ENCODE results near the gene ACIN1.
"Not testable (repeated sequence)": the region's sequence is repeated elsewhere in the genome, so short reads cannot be mapped to it uniquely, and the experiment has no call there.

ACIN1 gene

GRCh38 chr14:23124337-23124954, 29.5 kb upstream of the ACIN1 start:
- DNase-seq (ENCODE audit: low spot score), result no peak

- DNase-seq (ENCODE audit: low spot score), result no peak
These were observed 28.5 kb upstream of the ACIN1 start for GRCh38 chr14:23123419-23123818.

- no peak for DNase-seq (ENCODE audit: low spot score)
These were observed 27.1 kb upstream of the ACIN1 start for GRCh38 chr14:23122086-23122485.

GRCh38 chr14:23121361-23121771, 26.4 kb upstream of the ACIN1 start:
- DNase-seq (ENCODE audit: low spot score), result no peak

DNA sequence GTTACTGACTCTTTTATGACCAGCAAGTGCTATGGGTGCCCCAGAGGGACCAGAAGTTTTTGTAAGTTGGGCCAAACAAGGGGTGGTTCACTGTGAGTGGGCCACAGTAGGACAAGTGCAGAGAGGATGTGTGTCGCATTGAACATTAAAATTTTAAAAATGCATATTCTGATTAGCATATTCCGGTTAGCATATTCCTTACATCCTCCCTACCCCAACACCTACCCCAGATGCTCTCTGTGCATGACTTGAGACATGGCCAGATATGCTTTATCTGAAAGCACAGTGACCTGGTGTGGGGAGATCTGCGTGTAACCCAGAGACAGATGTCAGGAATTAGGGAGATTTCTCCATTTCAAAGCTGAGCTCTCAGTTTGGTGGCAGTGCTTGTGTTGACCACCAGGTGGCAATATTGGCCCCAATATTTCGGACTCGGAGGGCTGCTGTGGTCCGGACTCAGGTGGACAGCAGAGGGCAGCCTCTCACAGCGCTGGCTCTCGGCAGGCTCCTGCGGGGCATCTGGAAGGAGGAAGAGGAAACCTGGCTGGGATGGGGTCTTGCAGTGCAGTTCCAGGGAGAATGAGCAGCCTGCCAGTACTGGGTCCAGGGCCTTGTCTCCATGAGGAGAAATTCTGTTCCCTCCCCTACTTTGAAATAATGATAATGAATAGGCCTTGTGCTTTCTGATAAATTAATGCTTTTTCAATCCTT, 25.8 kb upstream of the ACIN1 start:
- peak; percentile 95 for DNase-seq (ENCODE audit: low spot score)

- DNase-seq (ENCODE audit: low spot score), result no peak
These were observed 24.7 kb upstream of the ACIN1 start for GRCh38 chr14:23119363-23120327.

DNA sequence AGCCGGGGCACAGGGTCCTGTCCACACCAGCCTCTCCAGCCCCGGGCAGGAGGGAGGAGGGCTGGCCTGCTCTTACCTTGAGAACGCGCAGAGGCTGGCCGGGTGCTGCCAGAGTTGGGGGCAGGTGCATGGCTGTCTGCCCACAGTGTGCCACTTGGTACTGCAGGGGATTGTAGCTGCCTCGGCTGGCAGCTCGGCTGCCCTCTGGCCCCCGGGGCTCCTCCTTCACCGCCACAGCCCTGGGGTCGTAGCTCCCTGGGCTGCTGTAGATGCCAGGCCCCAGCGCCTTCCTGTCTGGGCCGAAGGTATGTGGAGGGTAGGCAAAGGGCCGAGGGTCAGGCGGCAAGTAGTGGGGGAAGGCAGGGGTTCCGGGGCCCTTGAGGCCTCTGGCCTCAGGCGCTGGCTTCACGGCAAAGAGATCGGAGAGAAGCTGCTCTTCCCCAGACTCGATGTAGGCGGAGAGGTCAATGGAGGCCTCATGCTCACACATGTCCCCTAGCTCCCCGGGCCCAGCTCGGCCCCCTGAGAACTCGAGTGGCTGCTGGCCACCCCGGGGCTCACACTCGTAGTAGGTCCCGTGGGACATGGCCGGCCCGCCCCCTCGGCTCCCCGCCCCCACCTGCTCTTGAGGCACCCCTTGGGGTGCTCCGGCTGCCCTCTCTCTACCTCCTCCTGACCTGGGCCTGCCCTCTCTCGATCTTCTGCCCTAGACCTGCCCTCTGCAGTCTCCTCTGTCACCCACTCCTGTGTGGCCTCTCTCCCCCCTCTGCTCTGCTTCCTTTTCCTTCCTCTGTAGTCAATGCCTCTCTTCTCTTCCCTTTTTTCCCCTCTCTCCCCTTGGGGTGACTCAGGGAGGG, 23.8 kb upstream of the ACIN1 start, which contains the start of gene CEBPE:
Gene CEBPE (minus strand): TSS at position 750 of the 857 bp plus-strand sequence. CDS start 164 bp downstream, at position 586.
- DNase-seq (ENCODE audit: low spot score), result no peak

- DNase-seq (ENCODE audit: low spot score), result no peak
These were observed 22.6 kb upstream of the ACIN1 start for GRCh38 chr14:23117371-23118020.

GRCh38 chr14:23115918-23116317, 21.0 kb upstream of the ACIN1 start:
- no peak for DNase-seq (ENCODE audit: low spot score)

DNA sequence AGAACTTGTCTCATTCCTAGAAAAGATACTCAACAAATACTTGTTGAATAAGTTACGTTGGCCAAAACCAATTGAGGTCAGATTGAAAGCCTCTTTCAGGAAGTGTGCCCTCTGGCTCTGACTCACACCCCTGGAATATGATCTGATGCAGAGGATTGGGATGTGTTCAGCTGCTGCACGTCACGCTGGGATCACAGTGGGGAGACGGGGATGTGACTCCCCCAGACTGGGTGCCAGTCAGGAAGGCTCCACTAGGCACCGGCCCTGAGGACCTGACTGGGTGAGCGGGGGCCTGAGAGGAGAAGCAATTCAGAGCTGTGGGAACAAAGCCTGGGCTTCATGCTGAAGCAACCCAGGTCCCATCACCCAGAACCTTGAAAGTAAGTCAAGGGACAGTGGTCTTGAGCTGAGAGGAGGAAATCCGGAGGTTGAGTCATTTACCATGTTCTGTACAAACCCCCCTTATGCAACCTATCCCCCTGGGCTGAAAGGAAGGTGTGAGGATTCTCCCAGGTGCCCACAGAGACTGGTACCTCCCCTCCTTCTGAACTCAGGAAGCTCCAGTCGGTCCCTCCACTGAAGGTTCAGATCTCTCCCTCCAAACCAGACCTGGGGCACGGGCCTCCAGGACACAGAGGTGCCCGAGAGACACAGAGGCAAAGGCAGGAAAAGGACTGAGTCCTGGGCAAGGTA, 20.2 kb upstream of the ACIN1 start:
- DNase-seq (ENCODE audit: low spot score), result no peak

DNA sequence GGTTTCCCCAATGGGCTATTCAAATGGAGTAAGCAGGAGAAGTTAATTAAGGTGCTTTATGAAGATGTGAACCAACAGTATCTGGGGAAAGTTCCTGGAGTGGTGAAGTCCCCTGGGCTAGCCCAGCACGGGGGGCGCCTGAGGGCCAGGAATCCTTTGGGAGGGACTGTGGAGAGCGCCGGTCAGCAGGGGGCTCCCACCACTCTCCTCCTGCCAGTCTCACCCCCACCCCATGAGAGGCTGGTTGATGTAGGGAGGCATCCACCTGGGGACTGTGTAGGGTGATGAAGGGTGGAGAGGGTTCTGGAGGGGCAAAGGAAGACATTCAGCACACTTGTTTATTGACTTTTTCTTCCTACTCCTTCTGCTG, 19.7 kb upstream of the ACIN1 start:
- DNase-seq (ENCODE audit: low spot score), result no peak

DNA sequence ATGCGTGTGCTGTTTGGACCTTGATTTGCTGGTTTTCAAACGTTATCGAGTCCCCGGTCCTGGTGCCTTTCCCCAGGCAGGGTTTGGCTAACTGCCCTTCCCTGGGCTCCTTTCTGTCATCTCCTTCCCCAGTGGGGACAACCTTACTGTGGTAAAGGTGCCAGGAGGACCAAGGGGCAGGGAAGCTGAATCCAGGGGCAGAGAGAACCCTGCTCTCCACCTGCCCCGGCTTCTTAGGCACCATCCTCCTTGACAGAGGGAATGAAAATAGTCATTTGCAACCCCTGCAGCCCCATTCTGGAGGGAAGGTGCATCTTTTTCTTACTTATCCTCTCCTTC, 19.2 kb upstream of the ACIN1 start:
- no peak for DNase-seq (ENCODE audit: low spot score)

DNA sequence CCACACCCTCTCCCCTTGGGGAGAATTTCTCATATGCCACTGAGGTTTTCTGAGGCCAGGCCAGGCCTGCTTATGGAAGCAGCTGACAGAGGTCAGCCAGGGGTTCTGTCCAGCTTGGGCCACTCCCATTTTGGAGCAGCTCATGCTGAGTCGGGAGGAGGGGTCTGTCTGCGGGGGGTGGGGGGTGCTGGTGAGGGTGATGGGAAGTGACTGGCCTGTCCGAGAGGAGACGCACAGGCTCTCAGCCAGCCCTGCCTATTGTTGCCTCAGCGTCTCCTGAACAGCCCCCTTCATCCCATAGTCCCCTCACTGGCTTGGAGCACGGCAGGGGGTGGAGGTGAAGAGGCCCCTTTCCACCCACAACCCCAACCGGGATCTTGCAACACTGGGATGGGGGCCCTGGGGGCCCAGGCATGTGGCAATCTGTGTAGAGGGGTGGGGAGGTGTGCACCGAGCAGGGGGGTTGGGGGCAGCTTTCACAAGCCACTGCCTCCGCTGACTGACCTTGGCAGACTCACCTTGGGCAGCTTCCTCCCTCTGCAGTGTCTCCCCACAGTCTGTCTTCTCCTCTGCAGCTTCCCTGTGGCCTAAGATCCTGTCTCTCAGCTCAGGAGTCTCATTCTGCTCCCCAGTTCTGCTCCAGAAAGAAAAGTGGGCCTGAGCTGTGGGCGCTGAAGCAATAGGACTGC, 18.6 kb upstream of the ACIN1 start:
- no peak for DNase-seq (ENCODE audit: low spot score)

- no peak for DNase-seq (ENCODE audit: low spot score)
These were observed 17.6 kb upstream of the ACIN1 start for GRCh38 chr14:23112359-23113178.

- no peak for DNase-seq (ENCODE audit: low spot score)
These were observed 15.8 kb upstream of the ACIN1 start for GRCh38 chr14:23110579-23111365.

DNA sequence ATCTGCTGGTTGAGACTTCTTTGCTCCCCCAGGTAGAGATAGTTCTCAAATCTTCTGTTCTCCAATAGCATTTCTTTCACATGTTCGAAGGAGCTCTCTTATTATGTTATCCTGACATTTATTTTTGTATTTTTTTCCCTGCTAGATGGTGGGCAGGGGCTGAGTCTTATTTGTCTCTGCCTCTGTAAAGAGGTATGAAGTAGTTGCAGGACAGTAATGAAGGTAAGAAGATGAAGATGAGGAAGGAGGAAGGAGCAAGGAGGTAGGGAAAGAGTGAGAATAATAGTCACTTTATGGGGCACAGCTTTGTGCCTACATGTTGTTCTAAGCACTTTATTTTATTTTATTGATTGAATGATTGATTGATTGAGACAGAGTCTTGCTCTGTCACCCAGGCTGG, 14.8 kb upstream of the ACIN1 start:
- no peak for DNase-seq (ENCODE audit: low spot score)

DNA sequence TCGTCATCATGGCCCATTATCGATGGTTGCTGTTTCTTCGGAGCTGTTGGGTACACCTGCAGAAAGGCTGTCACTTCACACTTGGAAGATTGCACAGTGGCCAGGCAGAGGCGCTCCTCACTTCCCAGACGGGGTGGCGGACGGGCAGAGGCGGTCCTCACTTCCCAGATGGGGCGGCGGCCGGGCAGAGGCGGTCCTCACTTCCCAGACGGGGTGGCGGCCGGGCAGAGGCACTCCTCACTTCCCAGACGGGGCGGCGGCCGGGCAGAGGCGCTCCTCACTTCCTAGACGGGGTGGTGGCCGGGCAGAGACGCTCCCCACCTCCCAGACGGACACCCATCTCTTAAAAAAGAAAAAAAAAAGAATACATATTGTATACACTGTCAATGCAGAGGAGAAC, 13.2 kb upstream of the ACIN1 start:
- not testable (repeated sequence) for DNase-seq (ENCODE audit: low spot score)

GRCh38 chr14:23107620-23108019, 12.7 kb upstream of the ACIN1 start:
- not testable (repeated sequence) for DNase-seq (ENCODE audit: low spot score)

DNA sequence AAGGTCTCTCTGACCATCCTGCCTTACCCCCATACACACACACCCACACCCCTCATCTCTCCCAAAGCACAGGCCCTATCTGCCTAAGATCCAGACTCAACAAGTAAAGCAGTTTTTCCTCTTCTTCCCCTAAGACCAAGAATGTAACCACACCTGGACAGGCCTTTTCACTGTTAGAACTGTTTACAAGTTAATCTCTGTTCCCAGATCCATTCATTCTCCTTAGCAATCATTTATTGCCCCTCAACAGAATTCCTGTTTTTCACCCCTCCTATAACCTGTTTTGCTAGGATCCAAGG, 11.8 kb upstream of the ACIN1 start:
- no peak for DNase-seq (ENCODE audit: low spot score)
